DND-41 (cell line): ENCODE data around the gene STXBP6.

Source experiments
- CTCF ChIP-seq: IDR thresholded peaks from 2 replicates; pipeline ENCODE4 v1.5.1; 2012; ENCODE audit warnings: borderline replicate concordance, low read length, moderate library complexity, mild to moderate bottlenecking; ENCODE audit not compliant: poor library complexity, severe bottlenecking; ENCODE audit errors: extremely low read depth
- EZH2 ChIP-seq: IDR thresholded peaks from 3 replicates; pipeline ENCODE4 v1.6.1; 2012; ENCODE audit warnings: borderline replicate concordance, low read depth, mild to moderate bottlenecking, moderate library complexity, low read length, inconsistent platforms; ENCODE audit not compliant: severe bottlenecking

GRCh38 chr14:25092258-25092740 is 42.4 kb upstream of the STXBP6 start:
- TF ChIP-seq CTCF (no peak), EZH2 (no peak)
